Activated gamma-delta T cell treated with Interleukin-2 at 50 U/mL for 16 hours (primary cell): ENCODE results near the gene RNF182.
"Not testable (repeated sequence)": the region's sequence is repeated elsewhere in the genome, so short reads cannot be mapped to it uniquely, and the experiment has no call there.

Source experiments
- DNase-seq: peaks from one replicate; pipeline ENCODE4 v3.0.0-alpha.2; 2020

RNF182 gene

GRCh38 chr6:13972602-13973001 is 47.9 kb downstream of the RNF182 start:
- not testable (repeated sequence) for DNase-seq

- not testable (repeated sequence) for DNase-seq
These were observed 48.7 kb downstream of the RNF182 start for GRCh38 chr6:13973422-13973821.

- no peak for DNase-seq
These were observed 53.4 kb downstream of the RNF182 start for GRCh38 chr6:13978102-13978640.

- DNase-seq = no peak
These were observed 54.0 kb downstream of the RNF182 start for GRCh38 chr6:13978787-13979186.

- DNase-seq = no peak
These were observed 54.8 kb downstream of the RNF182 start for GRCh38 chr6:13979284-13980171.

- DNase-seq = no peak
These were observed 55.8 kb downstream of the RNF182 start for GRCh38 chr6:13980534-13980933.

- no peak for DNase-seq
These were observed 61.0 kb downstream of the RNF182 start for GRCh38 chr6:13985663-13986325.

- DNase-seq = no peak
These were observed 62.1 kb downstream of the RNF182 start for GRCh38 chr6:13986700-13987399.

GRCh38 chr6:13987400-13987865 is 62.7 kb downstream of the RNF182 start:
- DNase-seq = no peak

- DNase-seq = no peak
These were observed 63.4 kb downstream of the RNF182 start for GRCh38 chr6:13988049-13988738.

GRCh38 chr6:13988908-13989307 is 64.2 kb downstream of the RNF182 start:
- no peak for DNase-seq

- DNase-seq = no peak
These were observed 64.9 kb downstream of the RNF182 start for GRCh38 chr6:13989496-13990144.

GRCh38 chr6:13990796-13991195 is 66.0 kb downstream of the RNF182 start:
- DNase-seq = no peak

- DNase-seq = no peak
These were observed 66.6 kb downstream of the RNF182 start for GRCh38 chr6:13991393-13991792.

GRCh38 chr6:13992417-13993055 is 67.8 kb downstream of the RNF182 start:
- no peak for DNase-seq

GRCh38 chr6:13993416-13993815 is 68.7 kb downstream of the RNF182 start:
- no peak for DNase-seq

GRCh38 chr6:13998356-13998755 is 73.6 kb downstream of the RNF182 start:
- DNase-seq = no peak

GRCh38 chr6:14000901-14001300 is 76.1 kb downstream of the RNF182 start:
- no peak for DNase-seq

- DNase-seq = no peak
These were observed 76.7 kb downstream of the RNF182 start for GRCh38 chr6:14001329-14002012.

GRCh38 chr6:14002176-14002947 is 77.6 kb downstream of the RNF182 start:
- no peak for DNase-seq
